COLO668 (cell line): Measurements from ENCODE around the gene PPME1.

Source experiments
- DNase-seq: peaks from one replicate; lab custom pipeline; 2025; ENCODE audit not compliant: unreplicated experiment; lab: John Stamatoyannopoulos, UW

PPME1 gene

GRCh38 chr11:74157169-74157568 is 13.9 kb upstream of the PPME1 start:
- no peak for DNase-seq

GRCh38 chr11:74159642-74160041 is 11.4 kb upstream of the PPME1 start:
- DNase-seq = no peak

GRCh38 chr11:74162681-74163467 is 8.2 kb upstream of the PPME1 start:
- DNase-seq = no peak

- DNase-seq = no peak
Measured at GRCh38 chr11:74168838-74169237, 2.3 kb upstream of the PPME1 start.

- DNase-seq = no peak
Measured at GRCh38 chr11:74169738-74170458, 1.2 kb upstream of the PPME1 start.

GRCh38 chr11:74171630-74171968 is 510 bp downstream of the PPME1 start:
- no peak for DNase-seq

GRCh38 chr11:74171997-74172396 is 908 bp downstream of the PPME1 start:
- DNase-seq = no peak

GRCh38 chr11:74175920-74176319 is 4.8 kb downstream of the PPME1 start:
- no peak for DNase-seq

GRCh38 chr11:74179234-74180052 is 8.4 kb downstream of the PPME1 start:
- no peak for DNase-seq

- DNase-seq = no peak
Measured at GRCh38 chr11:74182635-74183034, 11.5 kb downstream of the PPME1 start.

GRCh38 chr11:74185285-74185684 is 14.2 kb downstream of the PPME1 start:
- DNase-seq = no peak

- DNase-seq = no peak
Measured at GRCh38 chr11:74185695-74186094, 14.6 kb downstream of the PPME1 start.

GRCh38 chr11:74195828-74196227 is 24.7 kb downstream of the PPME1 start:
- DNase-seq = no peak

- no peak for DNase-seq
Measured at GRCh38 chr11:74196781-74197486, 25.8 kb downstream of the PPME1 start.

- DNase-seq = no peak
Measured at GRCh38 chr11:74203966-74204365, 32.9 kb downstream of the PPME1 start.

GRCh38 chr11:74204701-74205100 is 33.6 kb downstream of the PPME1 start:
- DNase-seq = no peak

- DNase-seq = no peak
Measured at GRCh38 chr11:74205181-74205580, 34.1 kb downstream of the PPME1 start.

GRCh38 chr11:74206746-74207145 is 35.7 kb downstream of the PPME1 start:
- no peak for DNase-seq

GRCh38 chr11:74208507-74208906 is 37.4 kb downstream of the PPME1 start:
- DNase-seq = no peak

- no peak for DNase-seq
Measured at GRCh38 chr11:74212533-74212932, 41.4 kb downstream of the PPME1 start.

GRCh38 chr11:74220376-74220775 is 49.3 kb downstream of the PPME1 start:
- DNase-seq = no peak
